Activated CD4-positive, alpha-beta T cell treated with anti-CD3 and anti-CD28 coated beads, Interleukin-2, amount 10 ng/mL, durations not matched to agents 7 days and 5 days (primary cell): Measurements from ENCODE around the gene XRCC6. TPM values are rescaled to one million over a fixed set of nuclear protein-coding genes. Genes with fewer than 3 reads are reported as not detected.

Experiments used
- CTCF ChIA-PET: fragments of 350-600 bp; sonication (Branson Sonifier 250); formaldehyde crosslinking; loops from one replicate; lab custom pipeline; 2021; ENCODE audit warnings: antibody characterized with exemption; lab: Charles Lee
- POLR2A ChIA-PET: fragments of 350-600 bp; sonication (Branson Sonifier 250); formaldehyde crosslinking; loops from one replicate; lab custom pipeline; 2021; ENCODE audit warnings: antibody characterized with exemption; lab: Charles Lee
- DNase-seq: peaks from one replicate; pipeline ENCODE4 v3.0.0-alpha.2; 2020
- H3K27ac Mint-ChIP-seq: one replicate; pipeline ENCODE4 v1.8.0; 2021; ENCODE audit warnings: mild to moderate bottlenecking, moderate library complexity, mixed read lengths
- H3K27me3 Mint-ChIP-seq: one replicate; pipeline ENCODE4 v1.8.0; 2021; ENCODE audit warnings: mixed read lengths
- H3K36me3 Mint-ChIP-seq: one replicate; pipeline ENCODE4 v1.8.0; 2021; ENCODE audit warnings: low read depth, mixed read lengths
- H3K4me1 Mint-ChIP-seq: one replicate; pipeline ENCODE4 v1.8.0; 2021; ENCODE audit warnings: mixed read lengths
- H3K4me3 Mint-ChIP-seq: one replicate; pipeline ENCODE4 v1.8.0; 2021; ENCODE audit warnings: mild to moderate bottlenecking, moderate library complexity, mixed read lengths
- H3K9me3 Mint-ChIP-seq: one replicate; pipeline ENCODE4 v1.8.0; 2021; ENCODE audit warnings: mixed read lengths
- total RNA-seq, 2 experiments: library from RNA; stranded (reverse); gene quantifications; one replicate each; pipeline ENCODE4 v1.2.3, GENCODE V29; 2021

The XRCC6 gene
- total RNA-seq, 2 experiments from 2014 or later: 283 TPM

- Mint-ChIP-seq H3K9me3 (no peaks in the 10 kb centered on the region), H3K4me1 (peaks cover 16% of the 10 kb centered on the region), H3K36me3 (peaks cover 3% of the 10 kb centered on the region), H3K27ac (peak overlapping the region; percentile 88), H3K4me3 (no peak overlapping the region), H3K27me3 (no peaks in the 10 kb centered on the region)
- CTCF ChIA-PET: interaction anchor here (0.5 to 3.9 kb wide), 51 partner anchors 8 to 893 kb away, joined by 3 to 42 read pairs (median 4); partner anchors contain the start of genes CCDC134, CENPM, SNU13 and SREBF2
- peak; percentile 93 for DNase-seq
- POLR2A ChIA-PET: interaction anchor here (0.8 to 1.3 kb wide), 2 partner anchors 9 to 243 kb away, joined by 4 read pairs; partner anchors contain the start of gene SNU13
These were observed 76.2 kb downstream of the XRCC6 start for GRCh38 chr22:41697126-41697775.

GRCh38 chr22:41699264-41700107 lies 78.4 kb downstream of the XRCC6 start, which contains the start of gene MEI1:
TSS of gene MEI1 (plus strand) at chr22:41699503. CDS start at chr22:41699539, 36 bp downstream.
- peak within 1 kb of the TSS; percentile 76 for H3K27ac Mint-ChIP-seq
- peaks cover 3% of the 10 kb centered on the region for H3K27me3 Mint-ChIP-seq
- H3K4me3 Mint-ChIP-seq: peak within 1 kb of the TSS; percentile 4
- ChIA-PET CTCF (interaction anchor here (0.6 to 3.9 kb wide), 7 partner anchors 12 to 1023 kb away, joined by 3 to 42 read pairs (median 4); partner anchors contain the start of genes CCDC134 and SNU13), POLR2A (interaction anchor here (1.7 kb wide), 1 partner anchor 82 kb away, joined by 6 read pairs; no protein-coding TSS in a partner anchor)
- H3K36me3 Mint-ChIP-seq: peaks cover 3% of the 10 kb centered on the region
- peaks cover 16% of the 10 kb centered on the region for H3K4me1 Mint-ChIP-seq
- DNase-seq: peak; percentile 88
- no peaks in the 10 kb centered on the region for H3K9me3 Mint-ChIP-seq

GRCh38 chr22:41700108-41700364 lies 78.9 kb downstream of the XRCC6 start:
- Mint-ChIP-seq H3K9me3 (no peaks in the 10 kb centered on the region), H3K36me3 (peaks cover 3% of the 10 kb centered on the region), H3K4me3 (no peak overlapping the region), H3K27ac (no peak overlapping the region), H3K4me1 (peaks cover 16% of the 10 kb centered on the region), H3K27me3 (peaks cover 3% of the 10 kb centered on the region)
- ChIA-PET CTCF (interaction anchor here (2.0 to 3.9 kb wide), 2 partner anchors 13 to 241 kb away, joined by 5 to 42 read pairs; partner anchors contain the start of gene SNU13), POLR2A (no interaction called here)
- DNase-seq: no peak

GRCh38 chr22:41702763-41703162 lies 81.7 kb downstream of the XRCC6 start:
- POLR2A ChIA-PET: no interaction called here
- Mint-ChIP-seq H3K9me3 (no peaks in the 10 kb centered on the region), H3K4me3 (no peak overlapping the region), H3K4me1 (peaks cover 8% of the 10 kb centered on the region), H3K27me3 (peaks cover 6% of the 10 kb centered on the region), H3K27ac (no peak overlapping the region), H3K36me3 (peaks cover 3% of the 10 kb centered on the region)
- DNase-seq: no peak
- CTCF ChIA-PET: interaction anchor here (0.6 to 1.3 kb wide), 2 partner anchors 11 to 1139 kb away, joined by 4 read pairs; no protein-coding TSS in a partner anchor

GRCh38 chr22:41709341-41709740 lies 88.2 kb downstream of the XRCC6 start:
- no peak overlapping the region for H3K4me3 Mint-ChIP-seq
- no peak for DNase-seq
- peaks cover 12% of the 10 kb centered on the region for H3K27me3 Mint-ChIP-seq
- ChIA-PET CTCF (no interaction called here), POLR2A (no interaction called here)
- no peaks in the 10 kb centered on the region for H3K9me3 Mint-ChIP-seq
- no peaks in the 10 kb centered on the region for H3K4me1 Mint-ChIP-seq
- H3K36me3 Mint-ChIP-seq: no peaks in the 10 kb centered on the region
- H3K27ac Mint-ChIP-seq: no peak overlapping the region

GRCh38 chr22:41713004-41713403 lies 91.9 kb downstream of the XRCC6 start:
- ChIA-PET CTCF (interaction anchor here (0.7 to 2.0 kb wide), 2 partner anchors 16 to 30 kb away, joined by 3 to 6 read pairs; no protein-coding TSS in a partner anchor), POLR2A (no interaction called here)
- no peaks in the 10 kb centered on the region for H3K4me1 Mint-ChIP-seq
- H3K4me3 Mint-ChIP-seq: no peak overlapping the region
- no peaks in the 10 kb centered on the region for H3K36me3 Mint-ChIP-seq
- H3K27me3 Mint-ChIP-seq: peaks cover 6% of the 10 kb centered on the region
- H3K27ac Mint-ChIP-seq: no peak overlapping the region
- no peak for DNase-seq
- H3K9me3 Mint-ChIP-seq: no peaks in the 10 kb centered on the region

Other genes starting within 250 kb of the XRCC6 start
- gene TEF, start 239.4 kb upstream of the XRCC6 start, total RNA-seq: 1 to 10 TPM; 3.4 to 4.7 TPM
- 10 to 100 TPM; 31.4 to 35.1 TPM for gene TOB2, start 174.5 kb upstream of the XRCC6 start, total RNA-seq
- gene PHF5A, start 152.6 kb upstream of the XRCC6 start, total RNA-seq: 10 to 100 TPM; 63.6 to 64.8 TPM
- 10 to 100 TPM; 73.4 to 77.9 TPM for gene ACO2, start 152.2 kb upstream of the XRCC6 start, total RNA-seq
- 10 to 100 TPM; 29.1 to 30.1 TPM for gene POLR3H, start 76.8 kb upstream of the XRCC6 start, total RNA-seq
- not detected for gene CSDC2, start 60.3 kb upstream of the XRCC6 start, total RNA-seq
- 10 to 100 TPM; 33.7 to 39.7 TPM for gene PMM1, start 31.5 kb upstream of the XRCC6 start, total RNA-seq
- gene DESI1, start 252 bp upstream of the XRCC6 start, total RNA-seq: 10 to 100 TPM; 30.8 to 32.5 TPM
- 100 to 1,000 TPM; 171 to 178 TPM for gene SNU13, start 67.6 kb downstream of the XRCC6 start, total RNA-seq
- gene MEI1, start 78.2 kb downstream of the XRCC6 start, total RNA-seq: 10 to 100 TPM; 54.6 to 60.0 TPM
- 10 to 100 TPM; 21.0 to 21.6 TPM for gene CCDC134, start 179.4 kb downstream of the XRCC6 start, total RNA-seq
- gene SREBF2, start 211.8 kb downstream of the XRCC6 start, total RNA-seq: 10 to 100 TPM; 92.4 to 95.7 TPM